Measurements from ENCODE around the gene ACKR4. TPM values are rescaled to one million over a fixed set of nuclear protein-coding genes. Genes with fewer than 3 reads are reported as not detected.

Gene ACKR4
- total and polyA plus RNA-seq, 2 donors from 2014 or later = 1.0 to 1.1 TPM

DNA sequence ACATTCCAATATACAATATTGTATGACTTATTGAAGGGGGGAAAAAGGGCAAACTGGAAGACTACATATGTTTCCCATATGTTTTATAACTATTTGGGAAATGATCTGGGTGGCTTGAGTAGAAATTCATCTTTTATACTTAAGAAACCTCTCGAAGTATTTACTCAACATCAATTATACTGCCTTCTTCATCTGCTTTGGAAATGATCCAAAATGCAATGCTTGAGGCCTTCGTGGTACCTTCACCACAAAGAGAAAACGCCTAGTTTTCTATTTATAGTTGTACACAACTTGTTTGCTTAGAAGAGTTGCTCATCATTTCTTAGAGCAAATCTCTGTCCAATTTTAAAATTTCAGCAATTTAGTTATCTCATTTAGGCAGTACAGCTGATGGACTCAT lies 18.8 kb downstream of the ACKR4 start:
- FAIRE-seq = no peak

DNA sequence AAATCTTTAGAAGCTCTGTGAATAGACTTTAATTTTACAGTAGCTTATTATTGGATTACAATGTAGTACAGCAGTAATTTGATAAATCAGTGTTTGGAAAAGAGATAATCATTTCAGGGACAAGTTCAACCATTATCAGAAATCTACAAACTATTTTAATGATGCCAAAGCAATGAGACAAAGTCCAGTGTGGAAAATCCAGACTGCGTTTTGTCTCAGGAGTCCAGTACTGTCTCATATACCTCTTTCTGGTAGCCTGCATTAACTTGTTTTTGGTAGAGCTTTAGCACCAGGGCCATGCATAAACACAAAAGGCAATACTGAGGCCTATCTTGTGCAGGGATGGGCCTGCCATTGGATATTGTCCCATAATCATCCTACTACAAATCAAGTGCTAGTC lies 19.7 kb downstream of the ACKR4 start:
- TF ChIP-seq, protein P1, sequence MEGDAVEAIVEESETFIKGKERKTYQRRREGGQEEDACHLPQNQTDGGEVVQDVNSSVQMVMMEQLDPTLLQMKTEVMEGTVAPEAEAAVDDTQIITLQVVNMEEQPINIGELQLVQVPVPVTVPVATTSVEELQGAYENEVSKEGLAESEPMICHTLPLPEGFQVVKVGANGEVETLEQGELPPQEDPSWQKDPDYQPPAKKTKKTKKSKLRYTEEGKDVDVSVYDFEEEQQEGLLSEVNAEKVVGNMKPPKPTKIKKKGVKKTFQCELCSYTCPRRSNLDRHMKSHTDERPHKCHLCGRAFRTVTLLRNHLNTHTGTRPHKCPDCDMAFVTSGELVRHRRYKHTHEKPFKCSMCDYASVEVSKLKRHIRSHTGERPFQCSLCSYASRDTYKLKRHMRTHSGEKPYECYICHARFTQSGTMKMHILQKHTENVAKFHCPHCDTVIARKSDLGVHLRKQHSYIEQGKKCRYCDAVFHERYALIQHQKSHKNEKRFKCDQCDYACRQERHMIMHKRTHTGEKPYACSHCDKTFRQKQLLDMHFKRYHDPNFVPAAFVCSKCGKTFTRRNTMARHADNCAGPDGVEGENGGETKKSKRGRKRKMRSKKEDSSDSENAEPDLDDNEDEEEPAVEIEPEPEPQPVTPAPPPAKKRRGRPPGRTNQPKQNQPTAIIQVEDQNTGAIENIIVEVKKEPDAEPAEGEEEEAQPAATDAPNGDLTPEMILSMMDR (IDR thresholded peaks at IDR 0.05; ENCODE audit: borderline replicate concordance, extremely low read depth, insufficient read depth) = no peak

More for the DNA sequence above, 18.8 kb downstream of the ACKR4 start:
- TF ChIP-seq, protein P1 (IDR thresholded peaks at IDR 0.05; ENCODE audit: borderline replicate concordance, extremely low read depth, insufficient read depth) = no peak
- DNase-seq = no peak
- H3K27ac ChIP-seq (ENCODE audit: low read depth in 2 of 2, low read length in 2 of 2) = no peak overlapping the region
- no peaks in the 10 kb centered on the region for H3K9me3 ChIP-seq (ENCODE audit: control insufficient read depth in 2 of 3, insufficient read depth in 1 of 3, low read length in 3 of 3)
- H3K9ac ChIP-seq (ENCODE audit: low read length in 3 of 3) = no peak overlapping the region
- H3K27me3 ChIP-seq (ENCODE audit: control insufficient read depth, insufficient read depth, low read length) = no peaks in the 10 kb centered on the region
- intact Hi-C loops (cut with DNase I) = no loop called here
- no peaks in the 10 kb centered on the region for H3K4me1 ChIP-seq (ENCODE audit: control insufficient read depth in 2 of 3, insufficient read depth in 2 of 3, low read depth in 1 of 3, low read length in 3 of 3)
- no peak overlapping the region for H3K4me3 ChIP-seq (ENCODE audit: low read length in 3 of 3)
- peaks cover 0 to 17% (median 6%) of the 10 kb centered on the region in 3 donors for H3K36me3 ChIP-seq (ENCODE audit: control insufficient read depth in 2 of 3, insufficient read depth in 3 of 3, low read length in 3 of 3)

DNA sequence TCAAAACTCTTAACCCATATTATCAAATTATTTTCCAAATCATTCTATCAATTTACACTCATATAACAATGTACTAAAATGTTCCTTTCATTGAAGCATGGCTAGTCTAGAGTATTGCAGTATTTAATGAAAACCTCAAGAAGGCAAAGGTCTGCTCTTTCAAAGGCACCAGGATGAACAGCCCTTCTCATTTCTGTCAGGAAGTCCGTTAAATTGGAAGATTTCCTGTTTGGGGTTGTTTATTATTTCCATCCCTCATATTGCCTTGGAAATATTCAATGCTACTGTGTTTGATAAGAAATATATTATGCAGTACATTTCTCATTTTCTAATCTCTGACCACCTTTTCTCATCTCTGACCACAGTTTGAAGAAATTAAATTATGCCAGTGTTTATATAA lies 25.1 kb downstream of the ACKR4 start:
- Histone ChIP-seq H3K27me3 (ENCODE audit: control insufficient read depth, insufficient read depth, low read length) (no peaks in the 10 kb centered on the region), H3K27ac (ENCODE audit: low read depth in 2 of 2, low read length in 2 of 2) (no peak overlapping the region), H3K9me3 (ENCODE audit: control insufficient read depth in 2 of 3, insufficient read depth in 1 of 3, low read length in 3 of 3) (no peaks in the 10 kb centered on the region), H3K4me3 (ENCODE audit: low read length in 3 of 3) (no peak overlapping the region), H3K4me1 (ENCODE audit: control insufficient read depth in 2 of 3, insufficient read depth in 2 of 3, low read depth in 1 of 3, low read length in 3 of 3) (no peaks in the 10 kb centered on the region), H3K36me3 (ENCODE audit: control insufficient read depth in 2 of 3, insufficient read depth in 3 of 3, low read length in 3 of 3) (peaks cover 0 to 17% (median 14%) of the 10 kb centered on the region in 3 donors), H3K9ac (ENCODE audit: low read length in 3 of 3) (no peak overlapping the region)
- intact Hi-C loops (cut with DNase I) = no loop called here
- TF ChIP-seq, protein P1 (IDR thresholded peaks at IDR 0.05; ENCODE audit: borderline replicate concordance, extremely low read depth, insufficient read depth) = no peak
- no peak for DNase-seq
- no peak for FAIRE-seq

More for the DNA sequence above, 19.7 kb downstream of the ACKR4 start:
- Histone ChIP-seq H3K27me3 (ENCODE audit: control insufficient read depth, insufficient read depth, low read length) (no peaks in the 10 kb centered on the region), H3K9ac (ENCODE audit: low read length in 3 of 3) (no peak overlapping the region), H3K9me3 (ENCODE audit: control insufficient read depth in 2 of 3, insufficient read depth in 1 of 3, low read length in 3 of 3) (no peaks in the 10 kb centered on the region), H3K4me1 (ENCODE audit: control insufficient read depth in 2 of 3, insufficient read depth in 2 of 3, low read depth in 1 of 3, low read length in 3 of 3) (no peaks in the 10 kb centered on the region), H3K4me3 (ENCODE audit: low read length in 3 of 3) (no peak overlapping the region), H3K36me3 (ENCODE audit: control insufficient read depth in 2 of 3, insufficient read depth in 3 of 3, low read length in 3 of 3) (peaks cover 0 to 17% (median 6%) of the 10 kb centered on the region in 3 donors), H3K27ac (ENCODE audit: low read depth in 2 of 2, low read length in 2 of 2) (no peak overlapping the region)
- intact Hi-C loops (cut with DNase I) = no loop called here
- FAIRE-seq = no peak
- no peak for DNase-seq

DNA sequence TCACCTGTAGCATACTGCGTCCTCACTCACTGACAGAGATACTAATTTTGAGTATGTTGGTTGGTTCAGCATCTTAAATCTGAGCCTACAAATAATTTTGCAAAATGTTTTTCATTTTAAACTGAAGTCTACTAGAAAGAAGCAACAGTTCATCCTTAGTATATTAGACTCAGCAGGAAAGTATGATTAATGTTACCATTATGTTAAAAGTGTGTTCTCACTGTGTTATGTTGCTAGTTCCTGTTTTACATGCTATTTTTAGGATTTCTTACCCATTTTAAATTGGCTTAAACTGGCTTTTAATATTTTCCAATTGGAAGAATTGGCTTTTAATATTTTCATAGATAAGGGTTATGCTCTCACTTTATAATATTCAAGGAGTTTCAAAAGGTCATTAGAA lies 25.7 kb downstream of the ACKR4 start:
- Histone ChIP-seq H3K4me3 (ENCODE audit: low read length in 3 of 3) (no peak overlapping the region), H3K27me3 (ENCODE audit: control insufficient read depth, insufficient read depth, low read length) (no peaks in the 10 kb centered on the region), H3K9ac (ENCODE audit: low read length in 3 of 3) (no peak overlapping the region), H3K9me3 (ENCODE audit: control insufficient read depth in 2 of 3, insufficient read depth in 1 of 3, low read length in 3 of 3) (no peaks in the 10 kb centered on the region), H3K27ac (ENCODE audit: low read depth in 2 of 2, low read length in 2 of 2) (no peak overlapping the region), H3K36me3 (ENCODE audit: control insufficient read depth in 2 of 3, insufficient read depth in 3 of 3, low read length in 3 of 3) (peaks cover 0 to 14% (median 12%) of the 10 kb centered on the region in 3 donors), H3K4me1 (ENCODE audit: control insufficient read depth in 2 of 3, insufficient read depth in 2 of 3, low read depth in 1 of 3, low read length in 3 of 3) (no peaks in the 10 kb centered on the region)
- TF ChIP-seq, protein P1 (IDR thresholded peaks at IDR 0.05; ENCODE audit: borderline replicate concordance, extremely low read depth, insufficient read depth) = no peak
- intact Hi-C loops (cut with DNase I) = no loop called here
- FAIRE-seq (no peak), DNase-seq (no peak)
